Central memory CD4-positive, alpha-beta T cell (primary cell): Measurements from ENCODE around the gene ERFE.

Experiments used
- DNase-seq: peaks from one replicate; pipeline ENCODE4 v3.0.0; 2022

The ERFE gene

DNA sequence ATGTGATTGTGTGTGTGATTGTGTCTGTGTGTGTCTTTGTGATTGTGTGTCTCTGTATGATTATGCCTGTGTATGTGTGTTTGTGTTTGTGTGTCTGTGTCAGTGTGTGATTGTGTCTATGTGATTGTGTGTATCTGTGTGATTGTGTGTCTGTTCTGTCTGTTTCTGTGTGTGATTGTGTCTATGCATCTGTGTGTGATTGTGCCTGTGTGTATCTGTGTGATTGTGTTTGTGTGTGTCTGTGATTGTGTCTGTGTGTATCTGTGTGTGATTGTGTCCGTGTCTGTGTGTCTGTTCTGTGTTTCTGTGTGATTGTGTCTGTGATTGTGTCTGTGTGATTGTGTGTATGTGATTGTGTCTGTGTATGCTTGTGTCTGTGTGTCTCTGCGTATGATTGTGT, 32.4 kb upstream of the ERFE start:
- DNase-seq = no peak

DNA sequence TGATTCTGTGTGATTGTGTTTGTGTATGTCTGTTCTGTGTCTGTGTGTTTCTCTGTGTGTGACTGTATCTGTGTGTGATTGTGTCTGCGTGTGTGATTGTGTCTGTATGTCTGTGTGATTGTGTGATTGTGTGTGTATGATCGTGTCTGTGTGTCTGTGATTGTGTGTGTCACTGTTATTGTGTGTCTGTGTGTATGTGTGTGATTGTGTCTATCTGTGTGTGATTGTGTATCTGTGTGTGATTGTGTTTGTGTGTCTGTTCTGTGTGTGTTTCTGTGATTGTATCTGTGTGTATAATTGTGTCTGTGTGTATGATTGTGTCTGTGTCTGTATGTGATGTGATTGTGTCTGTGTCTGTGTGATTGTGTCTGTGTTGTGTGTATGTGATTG, 32.0 kb upstream of the ERFE start:
- DNase-seq = no peak

DNA sequence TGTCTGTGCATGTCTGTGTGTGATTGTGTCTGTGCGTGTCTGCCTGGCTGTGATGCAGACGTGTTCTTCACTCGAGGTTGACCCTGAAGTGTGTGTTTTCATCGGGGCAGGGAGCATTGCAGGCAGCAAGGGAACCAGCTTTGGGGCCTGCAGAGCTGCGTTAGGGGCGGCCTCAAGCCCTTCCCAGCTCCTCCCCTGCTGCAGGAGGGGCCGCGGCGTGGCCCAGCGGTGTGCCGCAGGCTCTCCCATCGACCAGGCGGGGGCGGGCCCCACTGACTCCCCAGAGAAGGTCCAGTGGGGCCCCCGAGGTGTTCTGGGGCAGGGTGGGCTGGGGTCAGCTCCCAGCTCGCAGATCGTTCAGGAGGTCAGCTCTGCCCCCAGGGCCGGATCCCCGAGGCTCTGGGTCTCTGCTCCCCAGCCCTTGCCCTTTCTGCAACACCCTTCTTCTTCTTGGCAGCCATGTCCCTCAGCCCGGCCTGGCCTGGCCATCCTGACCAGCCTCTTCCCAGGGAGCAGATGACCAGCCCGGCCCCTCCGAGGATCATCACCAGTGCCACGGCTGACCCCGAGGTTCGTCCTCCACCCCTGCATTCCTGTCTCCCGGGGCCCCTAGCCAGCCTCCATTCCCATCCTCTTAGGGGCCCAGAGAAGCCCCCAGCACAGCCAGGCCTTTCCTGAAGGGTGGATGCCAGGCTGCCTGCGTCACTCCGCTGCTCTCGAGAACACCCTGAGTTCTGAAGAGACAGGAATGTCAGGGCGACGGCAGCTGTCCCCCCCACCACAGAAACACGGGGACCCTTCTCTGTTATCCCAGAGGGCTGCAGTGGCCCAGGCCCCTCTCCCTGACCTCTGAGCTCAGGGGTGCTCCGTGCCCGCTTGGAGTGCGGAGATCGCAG, 31.4 kb upstream of the ERFE start:
- DNase-seq = no peak

DNA sequence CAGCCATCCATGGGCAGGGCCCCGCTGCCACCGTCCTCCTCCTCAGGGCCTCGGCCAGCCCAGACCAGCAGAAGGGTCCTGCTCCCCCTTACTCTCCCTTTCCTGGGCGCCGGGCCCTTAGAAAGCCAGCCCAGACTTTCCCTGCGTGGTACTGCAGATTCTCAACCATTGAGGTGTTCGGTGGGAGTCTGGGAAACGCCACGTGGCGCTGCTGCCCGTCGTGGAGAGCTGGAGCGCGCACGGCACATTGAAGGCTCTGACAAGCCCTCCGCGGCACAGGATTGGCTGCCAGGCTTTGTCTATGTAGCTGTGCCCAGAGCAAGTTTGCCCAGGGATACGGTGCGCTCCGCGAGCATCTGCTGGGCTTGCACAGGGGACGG, 30.7 kb upstream of the ERFE start:
- no peak for DNase-seq

- DNase-seq = no peak
Measured at GRCh38 chr2:238128534-238129001, 30.2 kb upstream of the ERFE start.

DNA sequence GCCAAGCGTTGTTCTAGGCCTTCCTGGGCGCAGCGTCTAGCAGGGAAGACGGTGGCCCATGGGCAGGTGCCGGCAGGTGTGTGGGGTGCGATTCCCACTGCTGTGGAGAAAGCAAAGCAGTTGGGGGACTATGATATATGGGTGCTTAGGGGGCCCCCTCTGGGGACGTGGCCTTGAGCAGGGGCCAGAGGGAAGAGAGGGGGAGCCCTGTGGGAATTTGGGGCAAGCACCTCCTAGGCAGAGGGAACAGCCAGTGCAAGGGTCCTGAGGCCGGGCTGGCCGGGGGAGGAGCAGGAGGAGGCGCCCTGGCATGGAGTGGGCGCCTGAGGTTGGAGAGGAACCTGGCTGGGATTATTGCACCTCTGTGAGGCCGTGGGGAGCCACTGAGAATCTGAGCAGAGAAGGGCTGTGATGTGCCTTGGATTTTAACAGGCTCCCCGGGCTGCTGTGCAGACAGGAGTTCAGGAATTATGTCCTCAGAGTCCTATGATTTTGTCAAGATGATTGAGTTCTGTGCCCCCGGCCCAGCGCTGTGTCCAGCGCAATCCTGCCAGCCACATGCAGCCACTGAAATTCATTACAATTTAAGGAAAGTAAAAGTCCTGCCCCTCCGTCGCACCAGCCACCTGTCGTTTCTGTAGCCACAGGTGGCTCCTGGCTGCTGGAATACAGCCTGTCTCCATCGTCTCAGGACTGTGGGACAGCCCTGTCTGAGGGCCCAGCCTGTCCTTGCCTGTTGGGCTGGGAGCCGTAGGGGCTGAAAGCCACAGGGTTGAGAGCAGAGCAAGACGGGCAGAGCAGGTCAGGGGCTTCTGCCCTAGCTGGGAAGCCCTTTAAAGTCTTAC, 29.4 kb upstream of the ERFE start:
- DNase-seq = no peak

DNA sequence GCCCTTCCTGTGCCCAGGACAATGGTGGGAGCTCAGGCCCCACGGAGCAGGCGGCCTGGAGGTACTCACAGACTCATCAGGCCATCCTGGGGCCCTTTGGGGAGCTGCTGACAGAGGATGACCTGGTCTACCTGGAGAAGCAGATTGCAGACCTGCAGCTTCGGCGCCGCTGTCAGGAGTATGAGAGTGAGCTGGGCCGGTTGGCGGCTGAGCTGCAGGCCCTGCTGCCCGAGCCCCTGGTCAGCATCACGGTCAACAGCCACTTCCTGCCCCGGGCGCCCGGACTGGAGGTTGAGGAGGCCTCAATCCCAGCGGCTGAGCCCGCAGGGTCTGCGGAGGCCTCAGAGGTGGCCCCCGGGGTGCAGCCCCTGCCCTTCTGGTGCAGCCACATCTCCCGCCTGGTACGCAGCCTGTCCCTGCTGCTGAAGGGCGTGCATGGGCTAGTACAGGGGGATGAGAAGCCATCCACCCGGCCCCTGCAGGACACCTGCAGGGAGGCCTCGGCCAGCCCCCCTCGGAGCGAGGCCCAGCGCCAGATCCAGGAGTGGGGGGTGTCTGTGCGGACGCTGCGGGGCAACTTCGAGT, 28.6 kb upstream of the ERFE start:
- DNase-seq = no peak

GRCh38 chr2:238130696-238131628, 27.8 kb upstream of the ERFE start:
- DNase-seq = no peak

- no peak for DNase-seq
Measured at GRCh38 chr2:238131761-238132462, 26.9 kb upstream of the ERFE start.

- DNase-seq = no peak
Measured at GRCh38 chr2:238132463-238133450, 26.0 kb upstream of the ERFE start.

DNA sequence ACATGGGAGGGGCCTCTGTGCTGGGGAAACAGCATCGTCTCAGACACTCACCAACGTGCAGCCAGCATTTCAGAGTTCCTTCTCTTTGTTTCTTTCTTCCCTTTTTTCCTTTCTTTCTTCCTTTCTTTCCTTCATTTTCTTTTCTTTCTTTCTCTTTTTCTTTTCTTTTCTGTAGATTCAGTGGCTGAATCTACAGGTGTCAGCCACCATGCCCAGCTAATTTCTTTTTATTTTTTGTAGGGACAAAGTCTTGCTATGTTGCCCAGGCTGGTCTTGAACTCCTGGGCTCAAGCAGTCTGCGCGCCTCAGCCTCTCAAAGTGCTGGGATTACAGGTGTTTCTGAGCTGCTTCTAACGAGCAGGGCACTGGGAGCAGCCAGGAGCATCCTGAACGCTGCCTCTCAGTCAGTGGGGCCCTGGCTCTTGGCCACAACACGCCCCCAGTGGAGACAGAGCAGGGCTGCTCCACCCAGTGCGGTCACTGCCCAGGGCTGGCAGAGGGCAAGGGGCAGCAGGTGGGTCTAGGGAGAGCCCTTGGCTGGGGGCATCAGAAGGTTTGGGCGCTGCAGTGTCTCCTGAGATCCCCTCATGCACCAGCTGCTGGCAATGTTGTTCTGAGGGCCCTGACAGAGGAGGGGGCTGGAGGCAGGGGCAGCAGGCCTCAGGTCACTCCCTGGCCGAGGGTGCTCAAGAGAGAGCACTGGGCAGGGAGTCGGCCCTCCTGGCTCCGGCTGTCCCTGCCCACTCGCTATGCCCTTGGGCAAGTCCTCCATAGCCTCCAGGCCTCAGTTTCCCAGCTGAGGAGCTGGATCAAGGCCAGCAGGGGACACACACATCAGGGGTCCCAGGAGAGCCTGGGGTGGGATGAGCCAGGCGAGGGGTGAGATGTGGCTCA, 25.0 kb upstream of the ERFE start:
- DNase-seq = no peak

DNA sequence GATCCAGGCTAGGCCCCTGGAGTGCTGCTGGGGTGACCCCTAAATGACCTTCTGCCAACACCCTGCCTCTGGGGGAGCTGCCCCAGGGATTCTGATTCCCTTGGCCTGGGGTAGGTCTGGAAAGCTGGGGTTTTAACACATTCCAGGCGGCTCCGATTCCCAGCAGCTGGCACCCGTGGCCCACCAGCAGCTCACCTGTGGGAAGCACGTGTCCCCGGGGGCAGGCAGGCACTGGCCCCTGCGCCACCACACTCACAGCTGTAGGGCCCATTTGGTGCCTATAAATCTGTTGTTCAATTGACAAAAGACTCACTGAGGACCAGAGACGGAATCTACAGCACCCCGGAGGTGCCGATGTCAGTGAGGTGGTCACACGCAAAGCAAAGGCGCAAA, 24.4 kb upstream of the ERFE start:
- no peak for DNase-seq

GRCh38 chr2:238135601-238136150, 23.1 kb upstream of the ERFE start:
- no peak for DNase-seq

DNA sequence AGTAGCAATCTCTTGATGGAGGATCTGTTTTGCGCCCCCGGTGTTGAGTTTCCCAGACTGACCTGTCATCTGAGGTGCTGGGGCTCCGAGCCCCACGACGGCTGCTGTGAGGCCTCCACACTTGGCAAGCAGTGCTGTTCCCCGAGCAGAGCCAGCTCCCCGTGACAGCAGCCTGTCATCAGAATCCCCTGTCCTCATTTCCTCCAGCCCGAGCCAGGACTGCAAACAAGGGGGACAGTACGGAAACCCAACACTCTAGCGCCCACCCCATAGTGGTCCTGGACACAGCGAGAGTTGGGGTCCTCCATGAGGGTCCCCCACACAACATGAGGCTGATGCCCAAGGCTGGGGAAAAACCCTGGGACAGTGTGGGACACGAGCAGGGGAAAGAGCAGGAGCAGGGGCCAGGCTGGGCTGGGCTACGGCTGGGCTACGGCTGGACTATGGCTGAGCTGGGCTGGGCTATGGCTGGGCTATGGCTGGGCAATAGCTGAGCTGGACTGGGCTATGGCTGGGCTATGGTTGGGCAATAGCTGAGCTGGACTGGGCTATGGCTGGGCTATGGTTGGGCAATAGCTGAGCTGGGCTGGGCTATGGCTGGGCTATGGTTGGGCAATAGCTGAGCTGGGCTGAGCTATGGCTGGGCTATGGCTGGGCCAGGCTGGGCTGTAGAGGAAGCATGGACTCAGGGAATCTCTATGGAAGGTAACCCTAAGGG, 21.8 kb upstream of the ERFE start:
- no peak for DNase-seq

DNA sequence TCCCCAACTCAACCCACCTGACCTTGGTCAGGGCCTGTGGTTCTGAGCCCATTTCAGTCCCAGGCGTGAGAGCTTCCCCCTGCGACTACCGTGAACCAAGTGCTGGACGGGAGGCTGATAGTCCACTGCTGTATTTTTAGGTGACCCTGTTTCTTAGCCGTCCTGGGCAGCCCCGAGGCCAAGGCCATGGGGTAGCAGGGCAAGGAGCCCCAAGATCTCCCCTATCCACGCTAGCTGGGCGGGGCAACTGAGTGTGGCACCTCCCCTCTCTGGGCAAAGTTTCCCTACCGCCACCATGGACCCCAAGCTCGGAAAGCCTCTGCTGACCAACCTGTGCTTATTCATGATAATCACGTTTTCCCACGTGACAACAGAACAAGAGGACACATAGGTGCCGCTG, 20.9 kb upstream of the ERFE start:
- DNase-seq = no peak

DNA sequence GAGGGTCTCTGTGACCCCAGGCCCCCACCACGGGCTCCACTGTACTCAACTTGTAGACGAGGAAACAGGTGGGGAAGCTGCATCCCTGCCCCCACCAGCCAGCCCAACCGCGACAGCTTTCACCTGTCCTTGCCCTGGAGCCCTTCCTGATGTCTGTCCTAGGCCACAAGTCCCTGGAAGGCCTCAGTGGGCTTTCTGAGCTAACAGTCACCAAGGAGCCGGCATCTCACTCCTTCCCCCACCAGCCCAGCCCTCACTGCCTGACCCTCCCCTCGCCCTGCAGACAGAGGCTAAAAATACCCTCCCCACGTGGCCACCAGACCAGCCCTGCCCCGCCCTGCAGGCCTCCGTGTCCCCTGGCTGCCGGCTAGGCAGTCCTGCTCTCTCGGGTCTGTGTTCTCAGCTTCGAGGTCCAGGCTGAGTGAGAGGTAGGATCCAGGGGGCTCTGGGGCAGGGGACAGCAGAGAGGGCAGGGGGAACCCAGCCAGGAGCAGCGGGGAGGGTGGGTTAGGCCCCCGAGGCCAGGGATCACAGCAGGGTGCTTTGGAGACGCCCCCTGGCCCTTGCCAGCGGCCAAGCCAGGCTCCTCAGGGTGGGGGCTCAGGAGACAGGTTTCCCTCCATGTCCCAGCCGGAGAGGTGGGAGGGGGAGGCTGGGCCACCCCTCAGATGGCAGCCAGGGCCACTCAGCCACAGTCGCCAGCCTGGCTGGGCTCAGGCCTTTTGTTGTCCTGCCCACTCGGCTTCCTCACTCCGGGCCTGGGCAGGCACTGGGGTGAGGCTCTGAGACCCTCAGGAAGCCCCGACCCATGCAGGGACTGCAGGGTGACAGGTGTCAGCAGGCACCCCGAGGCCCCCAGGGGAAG, 20.2 kb upstream of the ERFE start, which contains the start of gene KLHL30:
TSS of gene KLHL30 (plus strand) at position 338 of the 865 bp plus-strand sequence. CDS start 2,087 bp downstream, outside the sequence.
- no peak for DNase-seq
